NCI-H82 treated with DMSO at 0.1 percent for 48 hours (cell line): Measurements from ENCODE around the gene CCDC6.
"Not testable (repeated sequence)": the region's sequence is repeated elsewhere in the genome, so short reads cannot be mapped to it uniquely, and the experiment has no call there.

Experiments used
- DNase-seq: peaks from one replicate; lab custom pipeline; 2025; ENCODE audit not compliant: unreplicated experiment; lab: John Stamatoyannopoulos, UW

Gene CCDC6

GRCh38 chr10:59812519-59813122, 93.7 kb downstream of the CCDC6 start:
- DNase-seq, result no peak

GRCh38 chr10:59809644-59809974, 96.7 kb downstream of the CCDC6 start:
- DNase-seq, result no peak

GRCh38 chr10:59808896-59809643, 97.3 kb downstream of the CCDC6 start:
- peak; percentile 46 for DNase-seq

GRCh38 chr10:59807629-59808620, 98.4 kb downstream of the CCDC6 start:
- DNase-seq, result no peak

GRCh38 chr10:59805014-59805413, 101.3 kb downstream of the CCDC6 start:
- peak; percentile 15 for DNase-seq

GRCh38 chr10:59804220-59804619, 102.1 kb downstream of the CCDC6 start:
- DNase-seq, result no peak

GRCh38 chr10:59803714-59804113, 102.6 kb downstream of the CCDC6 start:
- DNase-seq, result no peak

GRCh38 chr10:59801171-59801570, 105.2 kb downstream of the CCDC6 start:
- no peak for DNase-seq

GRCh38 chr10:59799421-59799820, 106.9 kb downstream of the CCDC6 start:
- DNase-seq, result no peak

- no peak for DNase-seq
Measured at GRCh38 chr10:59793919-59794318, 112.4 kb downstream of the CCDC6 start.

GRCh38 chr10:59792812-59793211, 113.5 kb downstream of the CCDC6 start:
- DNase-seq, result no peak

GRCh38 chr10:59791601-59792000, 114.8 kb downstream of the CCDC6 start:
- DNase-seq, result no peak

GRCh38 chr10:59790080-59790479, 116.3 kb downstream of the CCDC6 start:
- DNase-seq, result peak; percentile 3

GRCh38 chr10:59788914-59789313, 117.4 kb downstream of the CCDC6 start:
- DNase-seq, result not testable (repeated sequence)

GRCh38 chr10:59787032-59787431, 119.3 kb downstream of the CCDC6 start:
- not testable (repeated sequence) for DNase-seq

GRCh38 chr10:59785476-59785875, 120.9 kb downstream of the CCDC6 start:
- DNase-seq, result not testable (repeated sequence)

GRCh38 chr10:59781511-59781910, 124.8 kb downstream of the CCDC6 start:
- DNase-seq, result no peak

GRCh38 chr10:59779756-59780533, 126.4 kb downstream of the CCDC6 start:
- DNase-seq, result no peak

GRCh38 chr10:59774451-59774850, 131.9 kb downstream of the CCDC6 start:
- no peak for DNase-seq

- DNase-seq, result no peak
Measured at GRCh38 chr10:59773088-59773487, 133.3 kb downstream of the CCDC6 start.
